Hepatocyte (in vitro differentiated cells): Measurements from ENCODE around the gene KIRREL3.

ENCODE experiments used
- CTCF ChIP-seq: fragments of 200-600 bp; sonication (generic); IDR thresholded peaks from 2 replicates; pipeline ENCODE4 v1.5.1; 2016; ENCODE audit warnings: antibody characterized with exemption, mild to moderate bottlenecking; ENCODE audit not compliant: poor library complexity
- EZH2 ChIP-seq: fragments of 200-600 bp; sonication (generic); IDR thresholded peaks from 2 replicates; pipeline ENCODE4 v1.6.1; 2016; ENCODE audit warnings: antibody characterized with exemption, mild to moderate bottlenecking, borderline replicate concordance
- EZH2phosphoT487 ChIP-seq: fragments of 200-600 bp; sonication (generic); IDR thresholded peaks from one replicate; pipeline ENCODE4 v1.6.1; 2018; ENCODE audit warnings: antibody characterized with exemption, mild to moderate bottlenecking, low read depth, moderate library complexity; ENCODE audit not compliant: unreplicated experiment, severe bottlenecking

GRCh38 chr11:126587541-126587940 is 413.0 kb downstream of the KIRREL3 start:
- TF ChIP-seq EZH2phosphoT487 (no peak), CTCF (no peak), EZH2 (no peak)
